ENCODE measurements around the gene KLF15. TPM values are rescaled to one million over a fixed set of nuclear protein-coding genes. Genes with fewer than 3 reads are reported as not detected.

KLF15 gene
- total and polyA plus RNA-seq, 9 of the 15 experiments (the other 6 are each of a cell fraction or from before 2014, with no cell fraction given), result 0.08 to 4.8 (median 1.2) TPM

DNA sequence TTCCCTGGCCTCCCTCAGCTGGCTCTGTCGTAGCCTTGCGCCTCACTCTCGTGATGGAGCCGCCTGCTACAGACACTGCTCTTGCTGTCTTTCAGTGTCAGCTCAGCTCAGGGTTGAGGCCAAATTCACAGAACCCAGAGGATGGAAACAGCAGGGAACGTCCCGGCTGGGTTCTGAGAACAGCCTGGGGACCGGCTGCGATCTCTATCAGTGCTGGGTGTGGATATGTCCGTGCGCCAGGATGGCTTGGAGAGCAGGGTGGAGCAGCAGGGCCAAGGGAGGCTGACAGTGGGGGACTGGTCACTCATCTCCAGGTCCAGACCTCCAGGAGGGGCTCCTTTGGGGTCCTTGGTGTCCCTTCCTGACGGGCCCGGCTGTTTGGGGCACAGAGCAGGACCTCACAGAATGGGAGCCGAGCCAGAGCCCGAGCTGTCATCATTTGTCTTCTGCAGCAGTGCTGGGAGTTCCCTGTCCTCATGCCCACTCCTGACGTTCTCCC, 18.4 kb downstream of the KLF15 start:
- no peak for TF ChIP-seq CGGBP1 (CRISPR knock-in tag; IDR thresholded peaks at IDR 0.05)
- no TSS peak for BruUV-seq (replicated peaks)
- no peaks in the 10 kb centered on the region for H3K9me3 ChIP-seq (replicated peaks; ENCODE audit: control insufficient read depth, insufficient read depth, low read depth, low read length)
- no peak overlapping the region for H3K4me3 ChIP-seq
- H3K27ac ChIP-seq (ENCODE audit: extremely low read depth, low read depth, low read length), result no peak overlapping the region
- WGBS (ENCODE audit: insufficient coverage, low coverage, missing lambda C conversion rate), result 0% methylated on average over 6 of the region's 15 CpGs
- ChIA-PET POLR2A (interaction anchor here (0.6 kb wide), 1 partner anchor 723 kb away, joined by 3 read pairs; no protein-coding TSS in a partner anchor), CTCF (ENCODE audit: low intra/inter-chr PET ratio) (no interaction called here)
- FAIRE-seq (no peak), DNase-seq (ENCODE audit: extremely low read depth in 1 of 4, low spot score in 3 of 4) (no peak), ATAC-seq (no peak)
- H3K27me3 ChIP-seq (ENCODE audit: control insufficient read depth in 2 of 2, insufficient read depth in 2 of 2, low read length in 2 of 2), result no peaks in the 10 kb centered on the region; a peak in 1 of 5 replicates
- in situ Hi-C loops (cut with MboI) (no loop called here), intact Hi-C loops (cut with micrococcal nuclease) (no loop called here)
- H3K79me2 ChIP-seq (ENCODE audit: control insufficient read depth, insufficient read depth, low read length), result no peaks in the 10 kb centered on the region
- no peaks in the 10 kb centered on the region for H3K36me3 ChIP-seq (ENCODE audit: control insufficient read depth, insufficient read depth, low read length)
- no peak overlapping the region for H3K4me2 ChIP-seq (ENCODE audit: insufficient read depth, low read length)
- H3K9me1 ChIP-seq (ENCODE audit: control insufficient read depth, insufficient read depth, low read length), result no peaks in the 10 kb centered on the region
- H3K4me1 ChIP-seq (replicated peaks in 1 of 2; ENCODE audit: control insufficient read depth in 2 of 2, insufficient read depth in 2 of 2, low read length in 2 of 2), result peaks cover 0 to 3% of the 10 kb centered on the region in 2 experiments; a peak in 1 of 5 replicates
- H3K9ac ChIP-seq (ENCODE audit: insufficient read depth in 1 of 2, low read depth in 2 of 2, low read length in 2 of 2), result no peak overlapping the region; a peak in 1 of 4 replicates
- H2AFZ ChIP-seq (ENCODE audit: low read depth, low read length), result no peak overlapping the region
- no peaks in the 10 kb centered on the region; the same call in 1 of the 2 replicates for H4K20me1 ChIP-seq (replicated peaks; ENCODE audit: control insufficient read depth, insufficient read depth, low read length)

DNA sequence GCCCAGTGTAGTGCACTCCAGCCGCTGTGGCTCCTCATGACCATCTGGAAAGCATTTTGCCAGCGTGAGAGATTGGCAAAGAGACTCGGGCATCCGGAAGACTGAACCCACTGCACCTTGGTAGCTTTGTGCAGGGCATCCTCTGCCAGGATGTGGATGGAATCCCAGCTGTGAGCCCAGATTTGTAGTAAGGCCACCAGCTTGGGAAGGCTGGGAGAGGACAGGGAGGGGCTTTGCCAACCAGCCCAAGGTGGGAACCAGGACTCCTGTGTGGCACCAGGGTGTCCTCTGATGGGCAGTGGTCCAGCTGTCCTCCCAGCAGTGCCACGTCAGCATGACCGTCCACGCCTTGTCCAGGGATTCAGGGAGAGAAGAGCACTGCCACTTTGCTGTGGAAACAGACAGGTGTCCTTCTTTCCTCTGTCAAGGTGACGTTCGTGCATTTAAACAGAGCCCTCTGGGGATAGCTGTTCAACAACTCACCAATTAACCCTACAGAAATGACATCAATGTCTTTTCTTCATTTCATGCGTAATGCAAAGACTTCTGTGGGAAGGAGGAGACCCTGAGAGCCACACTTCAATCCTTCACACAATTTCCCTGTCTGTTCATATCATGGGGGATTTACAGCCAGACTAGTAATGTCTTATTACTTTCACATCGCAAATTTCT, 19.1 kb downstream of the KLF15 start:
- Histone ChIP-seq H4K20me1 (replicated peaks; ENCODE audit: control insufficient read depth, insufficient read depth, low read length) (no peaks in the 10 kb centered on the region; the same call in 1 of the 2 replicates), H3K4me1 (replicated peaks in 1 of 2; ENCODE audit: control insufficient read depth in 2 of 2, insufficient read depth in 2 of 2, low read length in 2 of 2) (no peaks in the 10 kb centered on the region), H3K4me2 (ENCODE audit: insufficient read depth, low read length) (no peak overlapping the region), H3K9me3 (replicated peaks; ENCODE audit: control insufficient read depth, insufficient read depth, low read depth, low read length) (no peaks in the 10 kb centered on the region), H3K27ac (ENCODE audit: extremely low read depth, low read depth, low read length) (no peak overlapping the region), H3K36me3 (ENCODE audit: control insufficient read depth, insufficient read depth, low read length) (no peaks in the 10 kb centered on the region), H3K9me1 (ENCODE audit: control insufficient read depth, insufficient read depth, low read length) (no peaks in the 10 kb centered on the region), H3K9ac (ENCODE audit: insufficient read depth in 1 of 2, low read depth in 2 of 2, low read length in 2 of 2) (no peak overlapping the region), H3K79me2 (ENCODE audit: control insufficient read depth, insufficient read depth, low read length) (no peaks in the 10 kb centered on the region), H3K4me3 (no peak overlapping the region), H3K27me3 (ENCODE audit: control insufficient read depth in 2 of 2, insufficient read depth in 2 of 2, low read length in 2 of 2) (no peaks in the 10 kb centered on the region; a peak in 1 of 5 replicates), H2AFZ (ENCODE audit: low read depth, low read length) (no peak overlapping the region)
- ChIA-PET CTCF (ENCODE audit: low intra/inter-chr PET ratio) (no interaction called here), POLR2A (interaction anchor here (0.6 kb wide), 1 partner anchor 724 kb away, joined by 3 read pairs; no protein-coding TSS in a partner anchor)
- intact Hi-C loops (cut with micrococcal nuclease) (no loop called here), in situ Hi-C loops (cut with MboI) (no loop called here)
- WGBS (ENCODE audit: insufficient coverage, low coverage, missing lambda C conversion rate), result 0% methylated on average over 9 of the region's 11 CpGs
- FAIRE-seq, result no peak
- no TSS peak for BruUV-seq (replicated peaks)
- no peak for ATAC-seq
- DNase-seq (ENCODE audit: extremely low read depth in 1 of 4, low spot score in 3 of 4), result no peak
- TF ChIP-seq, protein P1, sequence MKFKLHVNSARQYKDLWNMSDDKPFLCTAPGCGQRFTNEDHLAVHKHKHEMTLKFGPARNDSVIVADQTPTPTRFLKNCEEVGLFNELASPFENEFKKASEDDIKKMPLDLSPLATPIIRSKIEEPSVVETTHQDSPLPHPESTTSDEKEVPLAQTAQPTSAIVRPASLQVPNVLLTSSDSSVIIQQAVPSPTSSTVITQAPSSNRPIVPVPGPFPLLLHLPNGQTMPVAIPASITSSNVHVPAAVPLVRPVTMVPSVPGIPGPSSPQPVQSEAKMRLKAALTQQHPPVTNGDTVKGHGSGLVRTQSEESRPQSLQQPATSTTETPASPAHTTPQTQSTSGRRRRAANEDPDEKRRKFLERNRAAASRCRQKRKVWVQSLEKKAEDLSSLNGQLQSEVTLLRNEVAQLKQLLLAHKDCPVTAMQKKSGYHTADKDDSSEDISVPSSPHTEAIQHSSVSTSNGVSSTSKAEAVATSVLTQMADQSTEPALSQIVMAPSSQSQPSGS (CRISPR knock-in tag; IDR thresholded peaks at IDR 0.05), result no peak
- TF ChIP-seq CBX8 (IDR thresholded peaks at IDR 0.05; ENCODE audit: borderline replicate concordance, extremely low read depth, low read depth, low read length, poor library complexity, severe bottlenecking) (no peak), ZBTB5 (IDR thresholded peaks at IDR 0.05) (no peak), NCOA4 (IDR thresholded peaks at IDR 0.05; ENCODE audit: partially characterized antibody) (no peak), EZH2 (IDR thresholded peaks at IDR 0.05; ENCODE audit: borderline replicate concordance, low read depth, low read length) (no peak)
- TF ChIP-seq, protein P2, sequence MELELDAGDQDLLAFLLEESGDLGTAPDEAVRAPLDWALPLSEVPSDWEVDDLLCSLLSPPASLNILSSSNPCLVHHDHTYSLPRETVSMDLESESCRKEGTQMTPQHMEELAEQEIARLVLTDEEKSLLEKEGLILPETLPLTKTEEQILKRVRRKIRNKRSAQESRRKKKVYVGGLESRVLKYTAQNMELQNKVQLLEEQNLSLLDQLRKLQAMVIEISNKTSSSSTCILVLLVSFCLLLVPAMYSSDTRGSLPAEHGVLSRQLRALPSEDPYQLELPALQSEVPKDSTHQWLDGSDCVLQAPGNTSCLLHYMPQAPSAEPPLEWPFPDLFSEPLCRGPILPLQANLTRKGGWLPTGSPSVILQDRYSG (tag; conservative IDR thresholded peaks at IDR 0.05; ENCODE audit: low read depth), result no peak
